Trophoblast cell (in vitro differentiated cells and primary cell): ENCODE measurements around the gene OR2M5.

Experiments
- DNase-seq, 2 donors: peaks; one replicate each; pipeline ENCODE4 v3.0.0-alpha.2; 2016
- H2AFZ ChIP-seq: 2 replicates; pipeline ENCODE4 v1.6.1; 2013; ENCODE audit warnings: low read length, moderate library complexity, mild to moderate bottlenecking; ENCODE audit not compliant: insufficient read depth, poor library complexity
- H2AK5ac ChIP-seq: 2 replicates; pipeline ENCODE4 v1.6.1; 2013; ENCODE audit warnings: mild to moderate bottlenecking, low read length
- H2BK120ac ChIP-seq: 2 replicates; pipeline ENCODE4 v1.6.1; 2013; ENCODE audit warnings: low read length, mild to moderate bottlenecking, moderate library complexity; ENCODE audit not compliant: insufficient read depth, poor library complexity
- H2BK12ac ChIP-seq: 2 replicates; pipeline ENCODE4 v1.6.1; 2013; ENCODE audit warnings: mild to moderate bottlenecking, low read length, moderate library complexity
- H2BK5ac ChIP-seq: 2 replicates; pipeline ENCODE4 v1.6.1; 2013; ENCODE audit warnings: low read length, low read depth, moderate library complexity, mild to moderate bottlenecking; ENCODE audit not compliant: poor library complexity
- H3K14ac ChIP-seq: 2 replicates; pipeline ENCODE4 v1.6.1; 2013; ENCODE audit warnings: mild to moderate bottlenecking, low read length
- H3K18ac ChIP-seq: 2 replicates; pipeline ENCODE4 v1.6.1; 2013; ENCODE audit warnings: mild to moderate bottlenecking, low read length
- H3K23ac ChIP-seq: 2 replicates; pipeline ENCODE4 v1.6.1; 2013; ENCODE audit warnings: low read length
- H3K27ac ChIP-seq: 2 replicates; pipeline ENCODE4 v1.5.1; 2013; ENCODE audit warnings: low read depth, mild to moderate bottlenecking, inconsistent platforms, low read length, moderate library complexity
- H3K27me3 ChIP-seq: 2 replicates; pipeline ENCODE4 v1.6.1; 2013; ENCODE audit warnings: inconsistent platforms, mild to moderate bottlenecking, low read length, moderate library complexity; ENCODE audit not compliant: insufficient read depth
- H3K36me3 ChIP-seq, 2 experiments: 1 replicate in 1 of 2; 2 replicates in 1 of 2; pipeline ENCODE4 v1.6.1; 2013; ENCODE audit warnings: low read length in 2 of 2, mild to moderate bottlenecking in 2 of 2, moderate library complexity in 1 of 2; ENCODE audit not compliant: insufficient read depth in 2 of 2, control insufficient read depth in 1 of 2
- H3K4ac ChIP-seq: 2 replicates; pipeline ENCODE4 v1.6.1; 2013; ENCODE audit warnings: low read depth, mild to moderate bottlenecking, low read length, moderate library complexity
- H3K4me1 ChIP-seq, 2 experiments: 1 replicate in 1 of 2; 2 replicates in 1 of 2; pipeline ENCODE4 v1.6.1; 2013; ENCODE audit warnings: low read length in 2 of 2, mild to moderate bottlenecking in 2 of 2, moderate library complexity in 1 of 2; ENCODE audit not compliant: insufficient read depth in 2 of 2, control insufficient read depth in 1 of 2
- H3K4me2 ChIP-seq: 2 replicates; pipeline ENCODE4 v1.6.1; 2013; ENCODE audit warnings: inconsistent platforms, mild to moderate bottlenecking, low read length, moderate library complexity
- H3K4me3 ChIP-seq: 2 replicates; pipeline ENCODE4 v1.5.1; 2013; ENCODE audit warnings: mild to moderate bottlenecking, low read depth, low read length, inconsistent platforms
- H3K79me1 ChIP-seq: one replicate; pipeline ENCODE4 v1.6.1; 2013; ENCODE audit warnings: low read length
- H3K79me2 ChIP-seq: 2 replicates; pipeline ENCODE4 v1.6.1; 2013; ENCODE audit warnings: low read length, mild to moderate bottlenecking; ENCODE audit not compliant: control insufficient read depth, insufficient read depth, poor library complexity
- H3K9ac ChIP-seq: 2 replicates; pipeline ENCODE4 v1.6.1; 2013; ENCODE audit warnings: mild to moderate bottlenecking, low read length
- H3K9me3 ChIP-seq: 2 replicates; pipeline ENCODE4 v1.6.1; 2013; ENCODE audit warnings: low read depth, mild to moderate bottlenecking, control low read depth, inconsistent platforms, low read length; ENCODE audit not compliant: insufficient read depth
- H4K12ac ChIP-seq: 2 replicates; pipeline ENCODE4 v1.6.1; 2013; ENCODE audit warnings: low read depth, mild to moderate bottlenecking, low read length, moderate library complexity
- H4K8ac ChIP-seq: 2 replicates; pipeline ENCODE4 v1.6.1; 2013; ENCODE audit warnings: low read depth, mild to moderate bottlenecking, low read length, moderate library complexity
- H4K91ac ChIP-seq: one replicate; pipeline ENCODE4 v1.6.1; 2013; ENCODE audit warnings: low read depth, mild to moderate bottlenecking, low read length, moderate library complexity
- WGBS: extraction: QIAGEN DNeasy Blood & Tissue Kit; methylation state at CpG from one replicate; pipeline ENCODE4 v1.1.7; 2013; ENCODE audit warnings: missing lambda C conversion rate; ENCODE audit not compliant: insufficient read length, insufficient coverage; ENCODE audit errors: extremely low coverage; 5-methylcytosine and 5-hydroxymethylcytosine counted together

Gene OR2M5

GRCh38 chr1:248187363-248187762, 42.4 kb downstream of the OR2M5 start:
- Histone ChIP-seq H3K27ac (no peak overlapping the region), H3K79me1 (no peaks in the 10 kb centered on the region), H3K4ac (no peak overlapping the region), H2BK12ac (no peak overlapping the region), H3K4me1 (no peaks in the 10 kb centered on the region), H3K36me3 (no peaks in the 10 kb centered on the region), H3K9me3 (peaks cover 21% of the 10 kb centered on the region), H4K12ac (no peak overlapping the region), H3K27me3 (no peaks in the 10 kb centered on the region), H2BK5ac (no peak overlapping the region), H2AK5ac (no peak overlapping the region), H4K8ac (no peak overlapping the region), H3K79me2 (no peaks in the 10 kb centered on the region), H3K23ac (no peak overlapping the region), H2AFZ (no peak overlapping the region), H3K14ac (no peak overlapping the region), H3K18ac (no peak overlapping the region), H4K91ac (no peak overlapping the region), H3K9ac (no peak overlapping the region), H2BK120ac (no peak overlapping the region), H3K4me3 (no peak overlapping the region), H3K4me2 (no peak overlapping the region)
- no peak for DNase-seq
- no CpG with 5 or more reads among the region's 3 CpGs for WGBS

GRCh38 chr1:248189026-248189425, 44.1 kb downstream of the OR2M5 start:
- Histone ChIP-seq H3K27ac (no peak overlapping the region), H2AK5ac (no peak overlapping the region), H3K23ac (no peak overlapping the region), H4K91ac (no peak overlapping the region), H3K4me3 (no peak overlapping the region), H2AFZ (no peak overlapping the region), H3K9me3 (peaks cover 21% of the 10 kb centered on the region), H3K79me1 (no peaks in the 10 kb centered on the region), H3K79me2 (no peaks in the 10 kb centered on the region), H2BK12ac (no peak overlapping the region), H3K18ac (no peak overlapping the region), H3K4me2 (no peak overlapping the region), H3K27me3 (no peaks in the 10 kb centered on the region), H3K4ac (no peak overlapping the region), H4K8ac (no peak overlapping the region), H3K9ac (no peak overlapping the region), H3K14ac (no peak overlapping the region), H2BK5ac (no peak overlapping the region), H4K12ac (no peak overlapping the region), H3K4me1 (no peaks in the 10 kb centered on the region), H3K36me3 (no peaks in the 10 kb centered on the region), H2BK120ac (no peak overlapping the region)
- WGBS: no CpG with 5 or more reads among the region's 11 CpGs
- DNase-seq: no peak

- no peak overlapping the region for H2BK5ac ChIP-seq
- no CpG with 5 or more reads among the region's 1 CpG for WGBS
- no peak for DNase-seq
Observed at GRCh38 chr1:248194117-248194516, 49.2 kb downstream of the OR2M5 start.

More at GRCh38 chr1:248194117-248194516, 49.2 kb downstream of the OR2M5 start:
- H3K9ac ChIP-seq: no peak overlapping the region
- H3K4ac ChIP-seq: no peak overlapping the region
- H2AK5ac ChIP-seq: no peak overlapping the region
- H3K14ac ChIP-seq: no peak overlapping the region
- H4K12ac ChIP-seq: no peak overlapping the region
- peaks cover 6% of the 10 kb centered on the region for H3K9me3 ChIP-seq
- no peak overlapping the region for H3K4me3 ChIP-seq
- no peak overlapping the region for H3K4me2 ChIP-seq
- H2AFZ ChIP-seq: no peak overlapping the region
- no peaks in the 10 kb centered on the region for H3K4me1 ChIP-seq
- no peak overlapping the region for H2BK120ac ChIP-seq
- no peaks in the 10 kb centered on the region for H3K36me3 ChIP-seq
- no peak overlapping the region for H4K91ac ChIP-seq
- H3K23ac ChIP-seq: no peak overlapping the region
- no peak overlapping the region for H3K27ac ChIP-seq
- no peaks in the 10 kb centered on the region for H3K79me1 ChIP-seq
- no peak overlapping the region for H4K8ac ChIP-seq
- no peaks in the 10 kb centered on the region for H3K27me3 ChIP-seq
- no peaks in the 10 kb centered on the region for H3K79me2 ChIP-seq
- no peak overlapping the region for H3K18ac ChIP-seq
- no peak overlapping the region for H2BK12ac ChIP-seq
